ENCODE measurements around the gene NEIL3. TPM values are rescaled to one million over a fixed set of nuclear protein-coding genes. Genes with fewer than 3 reads are reported as not detected.

The NEIL3 gene
- total and polyA plus RNA-seq, 2 of the 8 experiments (the other 6 are each of a cell fraction or from before 2014, with no cell fraction given), result 5.5 to 11.0 TPM

GRCh38 chr4:177275999-177276398 is 33.7 kb upstream of the NEIL3 start (continued):
- TF ChIP-seq CBX8 (IDR thresholded peaks at IDR 0.05; ENCODE audit: borderline replicate concordance, low read depth, low read length) (no peak), SIRT6 (IDR thresholded peaks at IDR 0.05; ENCODE audit: low read length) (no peak), SUZ12 (IDR thresholded peaks at IDR 0.05; ENCODE audit: low read length) (no peak), KDM4A (IDR thresholded peaks at IDR 0.05; ENCODE audit: low read depth, low read length, severe bottlenecking) (no peak), POU5F1 (IDR thresholded peaks at IDR 0.05; ENCODE audit: low read depth, low read length) (no peak), BRCA1 (IDR thresholded peaks at IDR 0.05; ENCODE audit: low read depth, low read length) (no peak), EZH2 (IDR thresholded peaks at IDR 0.05; ENCODE audit: low read depth, low read length, severe bottlenecking) (no peak), PHF8 (conservative IDR thresholded peaks at IDR 0.05; ENCODE audit: low read depth, low read length) (no peak), SP2 (IDR thresholded peaks at IDR 0.05; ENCODE audit: low read length) (no peak)

Data from H1 (cell line).